Heart right ventricle (tissue), 16 donors: ENCODE data around the gene C4BPA. TPM values are rescaled to one million over a fixed set of nuclear protein-coding genes. Genes with fewer than 3 reads are reported as not detected.
A peak's percentile ranks its signal among the peaks of the same experiment; 100 is the strongest.

ENCODE experiments used
- ATAC-seq, 8 donors: fragments of 200-7000 bp; cut with Tn5 transposase; one replicate each; pipeline ENCODE4 v1.9.1; 2020; ENCODE audit warnings: mild to moderate bottlenecking in 8 of 8, moderate library complexity in 8 of 8, moderate number of reproducible peaks in 1 of 8
- DNase-seq, 2 donors: peaks; one replicate each; pipeline ENCODE4 v3.0.0-alpha.2; 2020
- H3K27ac ChIP-seq, 10 donors: fragments of 200-600 bp; sonication (generic) in 2 of 10; one replicate each; pipeline versions ENCODE4 v1.5.0 to v1.8.0; 2020 to 2022; ENCODE audit warnings: mild to moderate bottlenecking in 3 of 10
- H3K27me3 ChIP-seq, 7 donors: fragments of 200-600 bp; one replicate each; pipeline ENCODE4 v1.8.0; 2021 to 2022; ENCODE audit warnings: mild to moderate bottlenecking in 2 of 7
- H3K36me3 ChIP-seq, 9 donors: fragments of 200-600 bp; sonication (generic) in 1 of 9; one replicate each; pipeline versions ENCODE4 v1.5.0 to v1.8.0; 2020 to 2022; ENCODE audit warnings: mild to moderate bottlenecking in 2 of 9
- H3K4me1 ChIP-seq, 9 donors: fragments of 200-600 bp; sonication (generic) in 1 of 9; one replicate each; pipeline versions ENCODE4 v1.5.0 to v1.8.0; 2020 to 2022; ENCODE audit warnings: mild to moderate bottlenecking in 4 of 9
- H3K4me3 ChIP-seq, 10 donors: fragments of 200-600 bp; sonication (generic) in 2 of 10; one replicate each; pipeline versions ENCODE4 v1.5.0 to v1.8.0; 2020 to 2022; ENCODE audit warnings: mild to moderate bottlenecking in 7 of 10, moderate library complexity in 2 of 10
- H3K9me3 ChIP-seq, 11 donors: fragments of 200-600 bp in 10 of 11; sonication (generic) in 2 of 11; one replicate each; pipeline versions ENCODE4 v1.5.0 to v1.8.0; 2013 to 2022; ENCODE audit warnings: mild to moderate bottlenecking in 2 of 11, control low read depth in 1 of 11, moderate library complexity in 1 of 11
- WGBS, 2 donors: extraction: QIAGEN DNeasy Blood & Tissue Kit; methylation state at CpG; one replicate each; pipeline ENCODE4 v1.1.7; 2013; ENCODE audit warnings: inconsistent platforms in 1 of 2; 5-methylcytosine and 5-hydroxymethylcytosine counted together
- intact Hi-C, 10 donors: fragments of 100-400 bp; cut with DNase I; formaldehyde crosslinking; loops; one replicate each; pipeline versions ENCODE4 v1.11.1 to v1.14.2; 2022
- polyA plus RNA-seq, 2 donors: library from polyadenylated mRNA; stranded (reverse); fragments of 200-250 nt; gene quantifications; one replicate each; pipeline ENCODE4 v1.2.3, GENCODE V29; 2013
- total RNA-seq, 10 donors: library from RNA; stranded (reverse); fragmentation: NEBNext Ultra II Directional in 3 of 10; extraction: Animal tissue kit (Norgen Biotek cat#: 25700) in 3 of 10; gene quantifications; one replicate each; pipeline versions ENCODE4 v1.2.1 to v1.2.4, GENCODE V29; 2021 to 2023
- TF ChIP-seq, protein P1 (sequence below), 9 donors: fragments of 200-600 bp; sonication (generic) in 2 of 9; IDR thresholded peaks; one replicate each; pipeline versions ENCODE4 v1.5.0 to v1.8.0; 2021 to 2022; ENCODE audit warnings: antibody characterized with exemption in 9 of 9, mild to moderate bottlenecking in 5 of 9, moderate library complexity in 1 of 9
- donor health status: Arrhythmogenic right ventricular cardiomyopathy.
- donor health status: ischemic (EF 13 %, LVEDD 7.1; RV severe dilation, severe dysfunction).
- donor health status: healthy with polysubstance abuse.
- donor health status: DM: no; HTN: yes; CAD: no.
- donor health status: DM: no; HTN: no; CAD: no.
- donor health status: ischemic (EF 25% LVEDD 6.9; RV normal size, moderate dysfunction).
- donor health status: ischemic (EF 25% LVEDD 5.7; RV mildly dilated, moderate dysfunction).
- donor health status: healthy.
- donor health status: DM: yes; HTN: yes; CAD: no.
- donor health status: Ischemic cardiomyopathy.
- donor health status: ischemic (EF 35%, LVEDD 5.7; RV mildly dilated, moderate dysfunction).
- donor health status: nonischemic (EF 11% LVEDD 7.7; RV severe dilation, severe dysfunction).
- donor health status: DM: yes; HTN: yes; CAD: no.
- donor health status: PGD.
- donor health status: ischemic (EF 29% LVEDD 5.4; RV normal size, mild dysfunction).
- donor health status: nonischemic (EF 23%, LVEDD 6.1; RV moderate dilation, normal function).

C4BPA gene
- total and polyA plus RNA-seq, 12 donors, result not detected

GRCh38 chr1:207181847-207182246, 77.8 kb downstream of the C4BPA start:
- no peaks in the 10 kb centered on the region for H3K27me3 ChIP-seq
- intact Hi-C loops, result loop anchor here in 4 of 10 donors (2.0 to 10.0 kb wide), 4 partner anchors 143 to 225 kb away; partner anchors contain the start of gene CD55 (in 1 of the 4)
- H3K9me3 ChIP-seq, result no peaks in the 10 kb centered on the region
- DNase-seq, result no peak
- TF ChIP-seq, protein P1, sequence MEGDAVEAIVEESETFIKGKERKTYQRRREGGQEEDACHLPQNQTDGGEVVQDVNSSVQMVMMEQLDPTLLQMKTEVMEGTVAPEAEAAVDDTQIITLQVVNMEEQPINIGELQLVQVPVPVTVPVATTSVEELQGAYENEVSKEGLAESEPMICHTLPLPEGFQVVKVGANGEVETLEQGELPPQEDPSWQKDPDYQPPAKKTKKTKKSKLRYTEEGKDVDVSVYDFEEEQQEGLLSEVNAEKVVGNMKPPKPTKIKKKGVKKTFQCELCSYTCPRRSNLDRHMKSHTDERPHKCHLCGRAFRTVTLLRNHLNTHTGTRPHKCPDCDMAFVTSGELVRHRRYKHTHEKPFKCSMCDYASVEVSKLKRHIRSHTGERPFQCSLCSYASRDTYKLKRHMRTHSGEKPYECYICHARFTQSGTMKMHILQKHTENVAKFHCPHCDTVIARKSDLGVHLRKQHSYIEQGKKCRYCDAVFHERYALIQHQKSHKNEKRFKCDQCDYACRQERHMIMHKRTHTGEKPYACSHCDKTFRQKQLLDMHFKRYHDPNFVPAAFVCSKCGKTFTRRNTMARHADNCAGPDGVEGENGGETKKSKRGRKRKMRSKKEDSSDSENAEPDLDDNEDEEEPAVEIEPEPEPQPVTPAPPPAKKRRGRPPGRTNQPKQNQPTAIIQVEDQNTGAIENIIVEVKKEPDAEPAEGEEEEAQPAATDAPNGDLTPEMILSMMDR (IDR thresholded peaks at IDR 0.05), result peak in 6 of 9 donors; percentile 21 to 46 (median 28)
- no peak for ATAC-seq
- no peak overlapping the region for H3K27ac ChIP-seq
- no peaks in the 10 kb centered on the region for H3K36me3 ChIP-seq
- H3K4me3 ChIP-seq, result no peak overlapping the region
- no peaks in the 10 kb centered on the region for H3K4me1 ChIP-seq

DNA sequence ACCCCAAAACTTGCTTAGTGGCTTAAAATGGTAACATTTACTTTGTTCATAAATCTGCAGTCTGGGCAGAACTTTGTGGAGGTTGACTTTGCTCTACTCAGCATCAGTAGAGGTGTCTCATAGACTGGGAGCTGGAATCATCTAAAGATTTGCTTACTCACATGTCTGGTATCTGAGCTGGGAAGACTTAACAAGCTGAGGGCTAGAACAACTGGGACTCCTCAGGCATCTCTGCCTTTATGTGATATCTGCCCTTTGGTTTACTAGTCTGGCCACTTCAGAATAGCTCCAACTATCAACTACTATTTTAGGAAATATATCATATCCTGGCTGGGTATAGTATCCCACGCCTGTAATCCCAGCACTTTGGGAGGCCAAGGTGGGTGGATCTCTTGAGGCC, 82.5 kb downstream of the C4BPA start:
- intact Hi-C loops, result loop anchor here in 1 of 10 donors (10.0 kb wide), 1 partner anchor 138 kb away; the partner anchor contains the start of gene CD55
- WGBS, 2 donors, result 70 to 71% methylated on average over 1 of the region's 1 CpG
- H3K4me1 ChIP-seq, result peaks cover 0 to 16% (median 0%) of the 10 kb centered on the region in 9 donors
- no peaks in the 10 kb centered on the region for H3K9me3 ChIP-seq
- no peaks in the 10 kb centered on the region for H3K36me3 ChIP-seq
- H3K27me3 ChIP-seq, result no peaks in the 10 kb centered on the region
- no peak overlapping the region for H3K27ac ChIP-seq
- TF ChIP-seq, protein P1 (IDR thresholded peaks at IDR 0.05), result no peak
- H3K4me3 ChIP-seq, result no peak overlapping the region
- ATAC-seq, result no peak
- DNase-seq, result no peak

DNA sequence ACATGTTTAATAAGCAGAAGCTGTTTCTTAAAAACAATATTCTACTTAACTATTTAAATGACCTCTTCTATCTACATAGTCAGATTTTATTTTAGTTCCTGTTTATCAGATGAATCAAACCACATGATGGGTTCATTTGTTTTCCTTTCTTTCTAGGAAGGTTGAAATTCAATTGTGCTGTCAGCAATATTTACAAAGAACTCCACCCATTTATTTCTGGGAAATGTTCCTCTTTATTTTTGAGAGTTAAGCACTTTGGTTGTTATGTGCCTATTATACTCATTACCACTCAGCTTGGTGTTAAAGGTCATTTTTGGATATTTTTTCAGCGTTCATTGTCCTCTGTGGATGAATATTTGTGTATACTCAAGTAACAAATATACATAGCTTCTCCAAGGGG, 84.9 kb downstream of the C4BPA start:
- Histone ChIP-seq H3K4me1 (peaks cover 0 to 16% (median 0%) of the 10 kb centered on the region in 9 donors), H3K36me3 (no peaks in the 10 kb centered on the region), H3K9me3 (no peaks in the 10 kb centered on the region), H3K4me3 (no peak overlapping the region), H3K27me3 (no peaks in the 10 kb centered on the region), H3K27ac (peak overlapping the region in 2 of 10 donors; percentile 17 to 41)
- DNase-seq, result no peak
- TF ChIP-seq, protein P1 (IDR thresholded peaks at IDR 0.05), result no peak
- intact Hi-C loops, result loop anchor here in 1 of 10 donors (10.0 kb wide), 1 partner anchor 136 kb away; the partner anchor contains the start of gene CD55
- peak in 1 of 8 donors; percentile 37 for ATAC-seq
- WGBS, 2 donors, result 58 to 71% methylated on average over 1 of the region's 1 CpG

DNA sequence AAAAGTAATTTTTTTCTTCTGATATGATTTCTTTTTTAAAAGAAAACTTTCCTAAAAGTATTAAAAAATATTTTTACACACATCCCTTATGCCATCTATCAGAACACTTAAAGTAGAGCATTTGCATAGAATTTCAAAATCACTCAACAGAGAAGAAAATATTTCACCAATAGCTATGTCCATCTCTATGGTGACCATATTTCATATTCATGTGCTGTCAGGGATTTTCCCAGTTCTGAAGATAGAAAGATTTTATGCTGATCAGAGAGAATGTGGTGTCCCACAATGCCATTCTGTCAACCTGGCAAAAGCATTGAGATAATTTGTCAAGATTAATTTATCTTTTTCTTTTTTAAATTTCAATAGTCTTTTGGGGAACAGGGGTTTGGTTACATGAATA, 87.0 kb downstream of the C4BPA start:
- Histone ChIP-seq H3K27ac (no peak overlapping the region), H3K4me1 (peaks cover 0 to 16% (median 0%) of the 10 kb centered on the region in 9 donors), H3K4me3 (no peak overlapping the region), H3K36me3 (no peaks in the 10 kb centered on the region), H3K9me3 (no peaks in the 10 kb centered on the region), H3K27me3 (no peaks in the 10 kb centered on the region)
- intact Hi-C loops, result no loop called here
- TF ChIP-seq, protein P1 (IDR thresholded peaks at IDR 0.05), result no peak
- no peak for ATAC-seq
- no peak for DNase-seq
